NCI-H2196 treated with DMSO at 0.1 percent for 48 hours (cell line): ENCODE measurements around the gene SLC4A7.
"Not testable (repeated sequence)": the region's sequence is repeated elsewhere in the genome, so short reads cannot be mapped to it uniquely, and the experiment has no call there.

Experiments used
- DNase-seq: peaks from one replicate; lab custom pipeline; 2025; ENCODE audit not compliant: unreplicated experiment; lab: John Stamatoyannopoulos, UW

SLC4A7 gene

GRCh38 chr3:27366062-27366591, 118.1 kb downstream of the SLC4A7 start:
- no peak for DNase-seq

GRCh38 chr3:27360113-27361078, 123.8 kb downstream of the SLC4A7 start:
- DNase-seq = no peak

GRCh38 chr3:27358372-27358771, 125.8 kb downstream of the SLC4A7 start:
- no peak for DNase-seq

- no peak for DNase-seq
Observed at GRCh38 chr3:27357665-27358258, 126.4 kb downstream of the SLC4A7 start.

GRCh38 chr3:27356976-27357375, 127.2 kb downstream of the SLC4A7 start:
- no peak for DNase-seq

GRCh38 chr3:27354588-27355203, 129.5 kb downstream of the SLC4A7 start:
- no peak for DNase-seq

GRCh38 chr3:27354161-27354560, 130.0 kb downstream of the SLC4A7 start:
- DNase-seq = no peak

GRCh38 chr3:27353221-27353620, 131.0 kb downstream of the SLC4A7 start:
- no peak for DNase-seq

- DNase-seq = no peak
Observed at GRCh38 chr3:27352047-27352446, 132.1 kb downstream of the SLC4A7 start.

- DNase-seq = no peak
Observed at GRCh38 chr3:27349832-27350231, 134.4 kb downstream of the SLC4A7 start.

GRCh38 chr3:27345959-27346865, 138.0 kb downstream of the SLC4A7 start:
- no peak for DNase-seq

- no peak for DNase-seq
Observed at GRCh38 chr3:27345493-27345892, 138.7 kb downstream of the SLC4A7 start.

GRCh38 chr3:27345045-27345444, 139.1 kb downstream of the SLC4A7 start:
- no peak for DNase-seq

- no peak for DNase-seq
Observed at GRCh38 chr3:27344192-27344591, 140.0 kb downstream of the SLC4A7 start.

- DNase-seq = no peak
Observed at GRCh38 chr3:27342267-27342666, 141.9 kb downstream of the SLC4A7 start.

- no peak for DNase-seq
Observed at GRCh38 chr3:27340534-27340933, 143.7 kb downstream of the SLC4A7 start.

GRCh38 chr3:27335571-27335970, 148.6 kb downstream of the SLC4A7 start:
- no peak for DNase-seq

GRCh38 chr3:27333843-27334242, 150.3 kb downstream of the SLC4A7 start:
- DNase-seq = no peak

- DNase-seq = not testable (repeated sequence)
Observed at GRCh38 chr3:27328982-27329762, 155.0 kb downstream of the SLC4A7 start.
